Activated T-helper 1 cell treated with anti-CD3 and anti-CD28 coated beads, Interleukin-12 subunit alpha, Interleukin-12 subunit beta, Interleukin-2, Interleukin-4 antibody, amounts not matched to agents 30 ng/mL and 10 ng/mL and 1 ng/mL, durations not matched to agents 14 hours and 24 hours and 36 hours (primary cell): ENCODE results near the gene NTRK3. TPM values are rescaled to one million over a fixed set of nuclear protein-coding genes. Genes with fewer than 3 reads are reported as not detected.

ENCODE experiments used
- DNase-seq: peaks from one replicate; pipeline ENCODE4 v3.0.0; 2021; ENCODE audit warnings: low spot score
- H3K27ac Mint-ChIP-seq: one replicate; pipeline ENCODE4 v1.8.0; 2021; ENCODE audit warnings: mild to moderate bottlenecking, mixed read lengths
- H3K27me3 Mint-ChIP-seq: one replicate; pipeline ENCODE4 v1.8.0; 2022; ENCODE audit warnings: mild to moderate bottlenecking, moderate library complexity, mixed read lengths; ENCODE audit not compliant: insufficient read depth
- H3K36me3 Mint-ChIP-seq: one replicate; pipeline ENCODE4 v1.8.0; 2021; ENCODE audit warnings: low read depth, mixed read lengths
- H3K4me1 Mint-ChIP-seq: one replicate; pipeline ENCODE4 v1.8.0; 2021; ENCODE audit warnings: low read depth, mixed read lengths
- H3K4me3 Mint-ChIP-seq: one replicate; pipeline ENCODE4 v1.8.0; 2021; ENCODE audit warnings: mild to moderate bottlenecking, moderate library complexity, mixed read lengths
- H3K9me3 Mint-ChIP-seq: one replicate; pipeline ENCODE4 v1.8.0; 2021; ENCODE audit warnings: mixed read lengths
- intact Hi-C: fragments of 100-400 bp; cut with micrococcal nuclease; formaldehyde crosslinking; loops from one replicate; pipeline ENCODE4 v1.15.1; 2024
- total RNA-seq: library from RNA; stranded (reverse); gene quantifications from 2 replicates; pipeline ENCODE4 v1.2.3, GENCODE V29; 2022

NTRK3 gene
- total RNA-seq, 1 donor from 2014 or later = 0.29 TPM

- Mint-ChIP-seq H3K4me3 (no peak overlapping the region), H3K27ac (no peak overlapping the region), H3K4me1 (no peaks in the 10 kb centered on the region), H3K9me3 (no peaks in the 10 kb centered on the region), H3K27me3 (no peaks in the 10 kb centered on the region), H3K36me3 (no peaks in the 10 kb centered on the region)
- intact Hi-C loops = no loop called here
- DNase-seq = no peak
These were observed 189.8 kb downstream of the NTRK3 start for GRCh38 chr15:88066636-88067330.

DNA sequence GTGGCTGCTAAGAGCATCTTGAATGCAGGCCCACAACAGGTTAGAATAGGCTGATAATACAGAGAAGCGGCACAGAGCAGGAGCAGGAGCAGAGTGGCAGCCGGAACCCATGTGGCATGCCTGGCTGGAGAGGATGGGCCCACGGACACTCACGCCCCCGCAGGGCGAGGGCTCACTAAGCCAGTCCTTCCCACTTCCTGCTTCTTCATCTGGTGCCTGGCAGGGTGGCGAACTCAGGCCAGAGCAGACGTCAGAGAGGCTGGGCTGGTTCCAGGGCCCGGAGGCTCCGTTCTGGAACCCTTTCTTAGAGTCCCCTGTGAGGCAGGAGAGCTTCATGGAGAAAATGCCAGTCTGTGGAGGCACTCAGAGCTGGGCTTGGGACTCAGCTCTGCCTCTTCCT lies 195.1 kb downstream of the NTRK3 start:
- no peaks in the 10 kb centered on the region for H3K27me3 Mint-ChIP-seq
- DNase-seq = no peak
- no peaks in the 10 kb centered on the region for H3K36me3 Mint-ChIP-seq
- H3K27ac Mint-ChIP-seq = no peak overlapping the region
- no peaks in the 10 kb centered on the region for H3K4me1 Mint-ChIP-seq
- intact Hi-C loops = no loop called here
- no peak overlapping the region for H3K4me3 Mint-ChIP-seq
- H3K9me3 Mint-ChIP-seq = no peaks in the 10 kb centered on the region

GRCh38 chr15:88060383-88060782 lies 196.2 kb downstream of the NTRK3 start:
- Mint-ChIP-seq H3K9me3 (no peaks in the 10 kb centered on the region), H3K27me3 (no peaks in the 10 kb centered on the region), H3K4me3 (no peak overlapping the region), H3K27ac (no peak overlapping the region), H3K36me3 (no peaks in the 10 kb centered on the region), H3K4me1 (no peaks in the 10 kb centered on the region)
- intact Hi-C loops = no loop called here
- DNase-seq = no peak

GRCh38 chr15:88057836-88058235 lies 198.7 kb downstream of the NTRK3 start:
- H3K36me3 Mint-ChIP-seq = no peaks in the 10 kb centered on the region
- DNase-seq = no peak
- intact Hi-C loops = no loop called here
- no peaks in the 10 kb centered on the region for H3K9me3 Mint-ChIP-seq
- H3K4me3 Mint-ChIP-seq = no peak overlapping the region
- no peaks in the 10 kb centered on the region for H3K4me1 Mint-ChIP-seq
- H3K27ac Mint-ChIP-seq = no peak overlapping the region
- H3K27me3 Mint-ChIP-seq = no peaks in the 10 kb centered on the region

- no peaks in the 10 kb centered on the region for H3K36me3 Mint-ChIP-seq
- H3K9me3 Mint-ChIP-seq = no peaks in the 10 kb centered on the region
- DNase-seq = no peak
These were observed 207.0 kb downstream of the NTRK3 start for GRCh38 chr15:88049506-88049905.

DNA sequence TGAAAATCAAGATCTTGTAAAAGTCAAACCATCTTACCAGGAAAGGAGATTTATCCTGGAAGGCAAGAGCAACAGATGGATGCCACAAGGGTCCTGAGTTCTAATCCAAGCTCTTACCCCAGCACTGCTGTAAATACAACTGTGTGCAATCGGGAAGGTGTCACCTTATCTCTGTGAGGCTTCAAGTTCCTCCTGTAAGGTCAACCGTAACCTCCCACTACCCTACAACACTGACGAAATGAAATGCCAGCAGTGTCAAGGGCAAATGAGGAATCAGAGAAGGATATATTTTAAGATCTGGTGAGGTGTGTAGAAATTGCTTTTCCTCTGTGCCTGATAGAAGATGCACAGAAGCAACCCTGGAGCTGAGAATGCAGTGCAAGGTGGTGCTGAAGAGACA lies 207.8 kb downstream of the NTRK3 start:
- no peak for DNase-seq
- Mint-ChIP-seq H3K9me3 (no peaks in the 10 kb centered on the region), H3K4me1 (no peaks in the 10 kb centered on the region), H3K27ac (no peak overlapping the region), H3K27me3 (peaks cover 4% of the 10 kb centered on the region), H3K4me3 (no peak overlapping the region), H3K36me3 (no peaks in the 10 kb centered on the region)
- intact Hi-C loops = no loop called here

More at GRCh38 chr15:88049506-88049905, 207.0 kb downstream of the NTRK3 start:
- peaks cover 4% of the 10 kb centered on the region for H3K27me3 Mint-ChIP-seq
- intact Hi-C loops = no loop called here
- H3K27ac Mint-ChIP-seq = no peak overlapping the region
- no peak overlapping the region for H3K4me3 Mint-ChIP-seq
- H3K4me1 Mint-ChIP-seq = no peaks in the 10 kb centered on the region

DNA sequence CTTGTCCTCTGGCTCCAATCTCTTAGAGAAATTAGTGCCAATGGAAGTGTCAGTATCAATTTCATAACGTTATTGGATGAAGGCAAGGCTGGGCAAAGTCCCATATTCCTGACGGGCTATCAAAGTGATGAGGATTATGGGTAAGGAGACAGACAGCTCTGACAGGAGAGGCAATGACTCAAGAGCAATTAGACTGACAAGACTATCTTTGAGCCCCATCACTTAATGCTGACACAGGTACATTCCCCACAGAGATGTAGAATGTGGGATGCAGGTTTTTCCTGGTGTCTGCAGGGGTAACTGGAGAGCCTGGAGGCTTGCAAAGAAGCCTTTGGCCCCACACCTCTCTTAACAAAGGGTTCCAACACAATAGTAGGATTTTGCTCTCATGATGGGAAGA lies 208.3 kb downstream of the NTRK3 start:
- DNase-seq = no peak
- Mint-ChIP-seq H3K36me3 (no peaks in the 10 kb centered on the region), H3K27me3 (peaks cover 4% of the 10 kb centered on the region), H3K4me1 (no peaks in the 10 kb centered on the region), H3K27ac (no peak overlapping the region), H3K4me3 (no peak overlapping the region), H3K9me3 (no peaks in the 10 kb centered on the region)
- intact Hi-C loops = no loop called here

- no peaks in the 10 kb centered on the region for H3K9me3 Mint-ChIP-seq
- peaks cover 2% of the 10 kb centered on the region for H3K27me3 Mint-ChIP-seq
- intact Hi-C loops = no loop called here
- H3K27ac Mint-ChIP-seq = no peak overlapping the region
- H3K4me3 Mint-ChIP-seq = no peak overlapping the region
- no peaks in the 10 kb centered on the region for H3K4me1 Mint-ChIP-seq
- no peak for DNase-seq
- no peaks in the 10 kb centered on the region for H3K36me3 Mint-ChIP-seq
These were observed 209.9 kb downstream of the NTRK3 start for GRCh38 chr15:88046576-88047129.

GRCh38 chr15:88043396-88043795 lies 213.1 kb downstream of the NTRK3 start:
- H3K27me3 Mint-ChIP-seq = peaks cover 4% of the 10 kb centered on the region

GRCh38 chr15:88042047-88042446 lies 214.5 kb downstream of the NTRK3 start:
- DNase-seq = no peak
- Mint-ChIP-seq H3K4me3 (no peak overlapping the region), H3K36me3 (no peaks in the 10 kb centered on the region), H3K9me3 (no peaks in the 10 kb centered on the region), H3K27ac (no peak overlapping the region), H3K4me1 (no peaks in the 10 kb centered on the region), H3K27me3 (peaks cover 4% of the 10 kb centered on the region)
- intact Hi-C loops = no loop called here

More at GRCh38 chr15:88043396-88043795, 213.1 kb downstream of the NTRK3 start:
- H3K36me3 Mint-ChIP-seq = no peaks in the 10 kb centered on the region
- H3K4me1 Mint-ChIP-seq = no peaks in the 10 kb centered on the region
- no peak overlapping the region for H3K4me3 Mint-ChIP-seq
- intact Hi-C loops = no loop called here
- no peak overlapping the region for H3K27ac Mint-ChIP-seq
- no peaks in the 10 kb centered on the region for H3K9me3 Mint-ChIP-seq
- DNase-seq = no peak

DNA sequence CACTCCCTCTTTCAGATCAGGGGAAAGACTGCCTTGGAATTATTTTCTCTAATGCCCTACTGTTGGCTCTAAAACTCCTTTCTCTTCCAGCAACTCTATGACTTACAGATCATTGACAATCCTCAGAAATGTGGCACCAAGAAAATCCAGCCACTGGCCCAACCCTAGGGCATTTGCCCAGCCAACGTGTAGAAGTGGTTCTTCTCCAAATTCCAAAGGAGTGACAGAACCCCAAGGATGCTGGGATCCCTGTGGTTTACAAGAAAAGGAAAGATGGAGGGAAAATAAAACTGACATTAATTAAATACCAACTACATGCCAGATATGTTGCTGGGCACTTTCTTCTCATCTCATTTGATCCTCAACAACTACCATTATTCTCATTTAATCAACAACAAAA lies 216.0 kb downstream of the NTRK3 start:
- Mint-ChIP-seq H3K36me3 (no peaks in the 10 kb centered on the region), H3K4me1 (no peaks in the 10 kb centered on the region), H3K4me3 (no peak overlapping the region), H3K27me3 (peaks cover 9% of the 10 kb centered on the region), H3K27ac (no peak overlapping the region), H3K9me3 (no peaks in the 10 kb centered on the region)
- no peak for DNase-seq
- intact Hi-C loops = no loop called here

DNA sequence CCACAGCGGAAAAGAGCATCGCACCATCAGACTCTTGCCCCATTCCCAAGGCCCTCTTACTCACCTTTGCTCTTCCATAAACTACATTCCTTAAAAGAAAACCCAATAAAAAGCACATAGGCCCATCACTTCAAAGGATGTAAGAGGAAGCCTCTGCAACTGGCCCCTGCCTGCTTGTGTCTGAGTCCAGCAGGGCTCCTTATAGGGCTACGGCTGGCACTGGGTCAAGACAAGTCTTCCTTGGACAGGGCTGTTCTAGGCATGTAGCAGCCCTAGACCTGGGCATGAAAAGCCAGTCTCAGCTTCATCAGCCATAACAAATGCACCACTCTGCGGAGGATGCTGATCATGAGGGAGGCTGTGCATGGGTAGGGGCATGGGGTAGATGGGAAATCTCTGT lies 218.3 kb downstream of the NTRK3 start:
- Mint-ChIP-seq H3K9me3 (no peaks in the 10 kb centered on the region), H3K36me3 (no peaks in the 10 kb centered on the region), H3K27ac (no peak overlapping the region), H3K4me1 (no peaks in the 10 kb centered on the region), H3K27me3 (peaks cover 12% of the 10 kb centered on the region), H3K4me3 (no peak overlapping the region)
- DNase-seq = no peak
- intact Hi-C loops = no loop called here

GRCh38 chr15:88036154-88036839 lies 220.2 kb downstream of the NTRK3 start:
- DNase-seq = no peak
- Mint-ChIP-seq H3K4me3 (no peak overlapping the region), H3K27ac (no peak overlapping the region), H3K4me1 (no peaks in the 10 kb centered on the region), H3K36me3 (no peaks in the 10 kb centered on the region), H3K27me3 (peaks cover 12% of the 10 kb centered on the region), H3K9me3 (no peaks in the 10 kb centered on the region)
- intact Hi-C loops = no loop called here
